CD4-positive, alpha-beta memory T cell (primary cell): ENCODE data around the gene OR5B21. TPM values are rescaled to one million over a fixed set of nuclear protein-coding genes. Genes with fewer than 3 reads are reported as not detected.
A peak's percentile ranks its signal among the peaks of the same experiment; 100 is the strongest.

ENCODE experiments used
- CTCF ChIA-PET: fragments of 350-600 bp; sonication (Branson Sonifier 250); formaldehyde crosslinking; loops from one replicate; lab custom pipeline; 2021; ENCODE audit warnings: inconsistent platforms; ENCODE audit not compliant: partially characterized antibody; lab: Charles Lee
- POLR2A ChIA-PET: fragments of 350-600 bp; sonication (Branson Sonifier 250); formaldehyde crosslinking; loops from one replicate; lab custom pipeline; 2021; ENCODE audit not compliant: partially characterized antibody; lab: Charles Lee
- DNase-seq, 5 donors: peaks; one replicate each; pipeline versions ENCODE4 v3.0.0 to v3.0.0-alpha.2; 2020 to 2022; ENCODE audit warnings: mixed read lengths in 1 of 5
- H3K27ac ChIP-seq: one replicate; pipeline ENCODE4 v1.7.0; 2013; ENCODE audit warnings: low read depth, low read length
- H3K27me3 ChIP-seq: 2 replicates; pipeline ENCODE4 v1.7.0; 2013; ENCODE audit warnings: mild to moderate bottlenecking, low read length, moderate library complexity; ENCODE audit not compliant: insufficient read depth
- H3K36me3 ChIP-seq: 2 replicates; pipeline ENCODE4 v1.7.0; 2013; ENCODE audit warnings: mild to moderate bottlenecking, low read length, moderate library complexity; ENCODE audit not compliant: insufficient read depth
- H3K4me1 ChIP-seq: 2 replicates; pipeline ENCODE4 v1.7.0; 2013; ENCODE audit warnings: mild to moderate bottlenecking, low read length, moderate library complexity; ENCODE audit not compliant: insufficient read depth
- H3K4me3 ChIP-seq, 2 donors: one replicate each; pipeline ENCODE4 v1.7.0; 2013; ENCODE audit warnings: low read length in 2 of 2, mild to moderate bottlenecking in 1 of 2
- H3K9me3 ChIP-seq, 2 donors: one replicate each; pipeline ENCODE4 v1.7.0; 2013; ENCODE audit warnings: low read length in 2 of 2, control low read depth in 1 of 2; ENCODE audit not compliant: control insufficient read depth in 1 of 2
- H3K27ac Mint-ChIP-seq, 7 donors: one replicate each; pipeline ENCODE4 v1.8.0; 2020 to 2021; ENCODE audit warnings: mixed read lengths in 7 of 7, mild to moderate bottlenecking in 6 of 7, inconsistent platforms in 3 of 7, moderate library complexity in 3 of 7
- H3K27me3 Mint-ChIP-seq, 2 donors: one replicate each; pipeline ENCODE4 v1.8.0; 2020 to 2021; ENCODE audit warnings: mixed read lengths in 2 of 2
- H3K36me3 Mint-ChIP-seq, 2 donors: one replicate each; pipeline ENCODE4 v1.8.0; 2020 to 2021; ENCODE audit warnings: mixed read lengths in 2 of 2, inconsistent platforms in 1 of 2, mild to moderate bottlenecking in 1 of 2
- H3K4me1 Mint-ChIP-seq, 4 donors: one replicate each; pipeline ENCODE4 v1.8.0; 2020 to 2021; ENCODE audit warnings: mixed read lengths in 4 of 4, mild to moderate bottlenecking in 1 of 4
- H3K4me3 Mint-ChIP-seq, 8 donors: one replicate each; pipeline ENCODE4 v1.8.0; 2020 to 2021; ENCODE audit warnings: mixed read lengths in 8 of 8, mild to moderate bottlenecking in 7 of 8, moderate library complexity in 6 of 8, inconsistent platforms in 3 of 8
- H3K9me3 Mint-ChIP-seq, 8 donors: one replicate each; pipeline ENCODE4 v1.8.0; 2020 to 2021; ENCODE audit warnings: mixed read lengths in 8 of 8, mild to moderate bottlenecking in 5 of 8, inconsistent platforms in 3 of 8, moderate library complexity in 1 of 8
- intact Hi-C: fragments of 100-400 bp; cut with micrococcal nuclease; formaldehyde crosslinking; loops from one replicate; pipeline ENCODE4 v1.15.1; 2023
- polyA plus RNA-seq, 2 donors: library from polyadenylated mRNA; unstranded; fragments of 300-500 nt; fragmentation: Illumina TruSeq; gene quantifications; one replicate each; pipeline ENCODE4 v1.2.3, GENCODE V29; 2021
- total RNA-seq, 2 experiments: library from RNA; stranded (reverse); gene quantifications; one replicate each; pipeline ENCODE4 v1.2.3, GENCODE V29; 2021

The OR5B21 gene
- total and polyA plus RNA-seq, 4 experiments from 2014 or later = 0.61 to 0.99 TPM; not detected in 2

DNA sequence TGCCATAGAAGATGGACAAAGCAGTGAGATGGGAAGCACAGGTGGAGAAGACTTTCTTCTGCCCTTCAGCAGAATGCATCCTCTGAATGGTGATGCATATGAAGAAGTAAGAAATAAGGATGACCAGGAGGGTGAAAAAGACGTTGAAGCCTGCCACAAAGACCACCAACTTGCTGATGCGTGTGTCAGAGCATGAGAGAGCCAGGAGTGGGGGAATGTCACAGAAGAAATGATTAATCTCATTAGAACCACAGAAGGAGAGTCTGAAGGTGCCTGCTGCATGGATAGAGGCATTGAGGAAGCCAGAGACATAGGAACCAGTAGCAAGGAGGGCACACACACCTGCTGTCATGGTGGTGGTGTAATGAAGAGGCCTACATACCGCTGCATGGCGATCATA, 550 bp downstream of the OR5B21 start:
- Mint-ChIP-seq H3K27ac (no peak overlapping the region), H3K27me3 (no peaks in the 10 kb centered on the region), H3K36me3 (peaks cover 8 to 44% of the 10 kb centered on the region in 2 donors), H3K9me3 (no peaks in the 10 kb centered on the region), H3K4me3 (no peak overlapping the region), H3K4me1 (no peaks in the 10 kb centered on the region)
- intact Hi-C loops = no loop called here
- no peaks in the 10 kb centered on the region for H3K4me1 ChIP-seq
- CTCF ChIA-PET = no interaction called here
- no peak overlapping the region for H3K4me3 ChIP-seq
- no peak for DNase-seq
- H3K9me3 ChIP-seq = no peaks in the 10 kb centered on the region
- no peak overlapping the region for H3K27ac ChIP-seq
- H3K36me3 ChIP-seq = no peaks in the 10 kb centered on the region
- POLR2A ChIA-PET = no interaction called here
- no peaks in the 10 kb centered on the region for H3K27me3 ChIP-seq

DNA sequence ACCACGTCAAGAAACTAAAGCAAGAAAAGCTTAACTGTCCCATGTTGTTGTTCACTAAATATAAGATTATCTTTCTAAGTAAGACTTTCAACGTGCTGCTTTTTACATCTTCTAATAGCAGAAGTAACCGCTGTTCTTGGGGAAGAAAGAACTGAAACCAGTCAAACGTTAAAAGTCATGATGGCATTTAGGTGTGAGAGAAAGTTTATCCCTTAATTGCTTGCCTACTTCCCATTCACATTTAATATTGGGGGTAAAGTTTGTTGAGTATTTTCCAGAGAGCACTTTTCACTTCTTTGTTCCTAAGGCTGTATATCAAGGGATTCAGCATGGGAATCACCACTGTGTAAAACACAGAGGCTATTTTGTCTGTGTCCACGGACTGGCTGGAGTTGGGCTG, 970 bp downstream of the OR5B21 start:
- Mint-ChIP-seq H3K27me3 (no peaks in the 10 kb centered on the region), H3K9me3 (no peaks in the 10 kb centered on the region), H3K4me3 (no peak overlapping the region), H3K27ac (no peak overlapping the region), H3K36me3 (peaks cover 8 to 44% of the 10 kb centered on the region in 2 donors), H3K4me1 (no peaks in the 10 kb centered on the region)
- no peak overlapping the region for H3K4me3 ChIP-seq
- no peaks in the 10 kb centered on the region for H3K4me1 ChIP-seq
- no peaks in the 10 kb centered on the region for H3K9me3 ChIP-seq
- CTCF ChIA-PET = no interaction called here
- H3K27ac ChIP-seq = no peak overlapping the region
- POLR2A ChIA-PET = no interaction called here
- intact Hi-C loops = no loop called here
- H3K27me3 ChIP-seq = no peaks in the 10 kb centered on the region
- no peaks in the 10 kb centered on the region for H3K36me3 ChIP-seq
- DNase-seq = no peak

DNA sequence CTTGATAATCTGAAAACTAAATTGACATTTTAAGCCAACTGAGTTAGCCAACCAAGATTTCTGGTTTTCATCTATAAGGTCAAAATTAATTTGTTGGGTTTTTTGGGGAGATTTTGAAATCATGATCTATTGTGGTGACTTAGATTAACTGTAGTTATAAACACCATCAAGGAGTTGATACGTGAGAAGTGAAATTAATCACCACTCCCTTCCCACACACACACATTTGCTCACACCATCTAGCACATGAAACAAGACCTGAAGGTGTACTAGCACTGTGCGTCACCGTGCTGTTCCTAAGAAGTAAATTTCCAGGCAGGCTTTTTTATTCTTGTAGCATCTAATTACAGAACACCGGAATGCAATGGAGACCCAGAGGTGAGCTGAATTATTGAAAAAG, 2.1 kb downstream of the OR5B21 start:
- peaks cover 8 to 44% of the 10 kb centered on the region in 2 donors for H3K36me3 Mint-ChIP-seq
- Histone ChIP-seq H3K4me3 (no peak overlapping the region), H3K4me1 (no peaks in the 10 kb centered on the region), H3K27ac (no peak overlapping the region), H3K36me3 (no peaks in the 10 kb centered on the region), H3K27me3 (no peaks in the 10 kb centered on the region), H3K9me3 (no peaks in the 10 kb centered on the region)
- no peak overlapping the region for H3K4me3 Mint-ChIP-seq
- intact Hi-C loops = no loop called here
- ChIA-PET CTCF (interaction anchor here (0.6 kb wide), 1 partner anchor 905 kb away, joined by 3 read pairs; no protein-coding TSS in a partner anchor), POLR2A (no interaction called here)
- H3K27ac Mint-ChIP-seq = peak overlapping the region in 1 of 7 donors; percentile 31
- H3K4me1 Mint-ChIP-seq = no peaks in the 10 kb centered on the region
- H3K27me3 Mint-ChIP-seq = no peaks in the 10 kb centered on the region
- H3K9me3 Mint-ChIP-seq = no peaks in the 10 kb centered on the region
- no peak for DNase-seq

DNA sequence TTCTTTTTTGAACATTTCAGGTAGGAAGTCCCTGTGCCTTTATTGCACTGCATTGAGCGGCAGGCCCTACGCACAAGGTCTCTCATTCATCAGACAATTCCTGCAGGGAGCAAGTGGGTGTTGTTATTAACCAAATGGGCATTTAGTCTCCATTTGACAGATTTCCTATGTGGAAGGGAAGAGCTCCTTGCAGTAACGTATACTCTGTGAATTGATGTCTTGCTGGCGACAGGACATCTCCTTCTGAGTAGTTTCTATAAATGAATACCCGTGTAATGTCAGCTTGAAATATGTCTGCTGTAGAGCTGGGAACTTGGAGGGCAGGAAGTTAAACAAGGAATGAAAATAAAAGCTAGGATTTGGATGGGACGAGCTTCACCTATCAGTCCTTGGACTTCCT, 3.7 kb downstream of the OR5B21 start:
- Histone ChIP-seq H3K9me3 (no peaks in the 10 kb centered on the region), H3K4me1 (no peaks in the 10 kb centered on the region), H3K27ac (no peak overlapping the region), H3K4me3 (no peak overlapping the region), H3K36me3 (no peaks in the 10 kb centered on the region), H3K27me3 (no peaks in the 10 kb centered on the region)
- POLR2A ChIA-PET = no interaction called here
- DNase-seq = no peak
- Mint-ChIP-seq H3K9me3 (no peaks in the 10 kb centered on the region), H3K4me1 (no peaks in the 10 kb centered on the region), H3K27me3 (no peaks in the 10 kb centered on the region), H3K27ac (peak overlapping the region in 1 of 7 donors; percentile 69), H3K4me3 (no peak overlapping the region), H3K36me3 (peaks cover 8 to 44% of the 10 kb centered on the region in 2 donors)
- intact Hi-C loops = no loop called here
- CTCF ChIA-PET = no interaction called here

DNA sequence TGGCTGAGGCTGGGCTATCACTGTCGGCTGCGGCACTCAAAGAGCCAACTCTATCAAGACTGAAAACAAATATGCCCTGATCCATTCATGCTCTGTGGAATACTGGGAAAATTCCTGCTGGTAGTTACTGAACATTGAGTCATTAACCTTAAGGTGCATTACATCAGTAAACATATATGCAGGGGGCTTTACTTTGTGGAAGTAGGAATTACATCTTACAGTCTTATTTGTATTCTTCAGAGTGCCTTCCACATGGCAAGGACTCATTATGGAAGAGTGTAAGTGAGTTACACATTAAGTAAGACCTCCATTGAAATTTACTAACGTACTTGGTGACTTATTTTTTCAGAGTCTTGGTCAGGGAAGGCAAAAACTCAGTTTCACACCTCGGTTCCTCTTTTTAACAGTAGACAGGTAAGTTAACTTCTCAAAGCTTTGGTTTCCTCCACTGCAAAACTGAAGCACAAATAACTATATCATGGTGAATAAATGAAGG, 4.5 kb downstream of the OR5B21 start:
- Histone ChIP-seq H3K4me3 (no peak overlapping the region), H3K27me3 (no peaks in the 10 kb centered on the region), H3K36me3 (no peaks in the 10 kb centered on the region), H3K4me1 (no peaks in the 10 kb centered on the region), H3K9me3 (no peaks in the 10 kb centered on the region), H3K27ac (no peak overlapping the region)
- intact Hi-C loops = no loop called here
- H3K27ac Mint-ChIP-seq = peak overlapping the region in 1 of 7 donors; percentile 9
- no peak for DNase-seq
- H3K4me3 Mint-ChIP-seq = no peak overlapping the region
- H3K36me3 Mint-ChIP-seq = peaks cover 8 to 38% of the 10 kb centered on the region in 2 donors
- POLR2A ChIA-PET = no interaction called here
- CTCF ChIA-PET = no interaction called here
- H3K9me3 Mint-ChIP-seq = no peaks in the 10 kb centered on the region
- H3K27me3 Mint-ChIP-seq = no peaks in the 10 kb centered on the region
- H3K4me1 Mint-ChIP-seq = peaks cover 4 to 8% (median 5%) of the 10 kb centered on the region in 4 donors

DNA sequence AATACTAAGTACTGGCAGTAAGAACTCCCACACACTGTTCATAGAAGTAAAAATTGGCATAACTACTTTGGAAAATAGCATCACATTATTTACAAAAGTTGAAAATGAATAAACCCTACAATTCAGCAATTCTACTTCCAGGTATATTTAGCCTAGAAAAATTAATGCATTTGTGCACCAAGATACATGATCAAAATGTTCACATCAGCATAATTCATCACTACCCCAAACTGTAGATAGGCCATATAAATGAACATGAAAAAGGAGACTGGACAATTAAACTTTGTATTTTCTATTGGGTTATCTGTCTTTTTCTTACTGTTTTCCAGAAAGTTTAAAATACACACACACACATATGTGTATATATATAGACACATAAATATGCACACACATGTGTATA, 5.9 kb downstream of the OR5B21 start:
- no peaks in the 10 kb centered on the region for H3K9me3 Mint-ChIP-seq
- DNase-seq = no peak
- H3K36me3 ChIP-seq = no peaks in the 10 kb centered on the region
- no peaks in the 10 kb centered on the region for H3K9me3 ChIP-seq
- no peak overlapping the region for H3K27ac Mint-ChIP-seq
- no peak overlapping the region for H3K4me3 ChIP-seq
- CTCF ChIA-PET = no interaction called here
- H3K27ac ChIP-seq = no peak overlapping the region
- H3K4me3 Mint-ChIP-seq = no peak overlapping the region
- H3K27me3 ChIP-seq = no peaks in the 10 kb centered on the region
- H3K4me1 ChIP-seq = no peaks in the 10 kb centered on the region
- H3K4me1 Mint-ChIP-seq = peaks cover 7 to 16% (median 11%) of the 10 kb centered on the region in 4 donors
- no peaks in the 10 kb centered on the region for H3K27me3 Mint-ChIP-seq
- POLR2A ChIA-PET = no interaction called here
- intact Hi-C loops = no loop called here
- H3K36me3 Mint-ChIP-seq = peaks cover 2 to 27% of the 10 kb centered on the region in 2 donors

DNA sequence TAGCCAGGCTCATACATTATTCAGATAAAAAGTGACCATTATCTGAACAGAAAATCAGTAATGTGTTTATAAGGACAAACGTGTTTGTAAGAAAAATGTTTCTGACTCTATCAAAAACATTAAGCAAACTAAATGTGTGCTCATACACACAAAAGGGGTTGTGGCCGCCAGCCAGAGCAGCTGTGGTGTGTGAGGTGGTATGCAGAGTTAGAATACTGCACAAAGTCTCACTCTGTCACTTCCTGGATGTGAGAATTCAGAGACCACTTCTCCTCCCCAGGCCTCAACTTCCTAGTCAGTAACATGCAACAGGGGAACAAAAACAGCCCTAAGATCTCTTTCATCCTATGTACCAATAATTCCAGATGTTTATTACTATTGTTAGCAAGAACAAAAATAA, 9.4 kb downstream of the OR5B21 start:
- Mint-ChIP-seq H3K4me1 (peaks cover 7 to 16% (median 11%) of the 10 kb centered on the region in 4 donors), H3K36me3 (peaks cover 0 to 10% of the 10 kb centered on the region in 2 donors), H3K9me3 (no peaks in the 10 kb centered on the region), H3K27me3 (no peaks in the 10 kb centered on the region), H3K27ac (peak overlapping the region in 2 of 7 donors; percentile 4 to 17), H3K4me3 (no peak overlapping the region)
- no peak overlapping the region for H3K4me3 ChIP-seq
- no peaks in the 10 kb centered on the region for H3K9me3 ChIP-seq
- ChIA-PET CTCF (no interaction called here), POLR2A (interaction anchor here (1.1 kb wide), 1 partner anchor 10 kb away, joined by 3 read pairs; no protein-coding TSS in a partner anchor)
- intact Hi-C loops = no loop called here
- no peaks in the 10 kb centered on the region for H3K27me3 ChIP-seq
- H3K4me1 ChIP-seq = no peaks in the 10 kb centered on the region
- H3K36me3 ChIP-seq = no peaks in the 10 kb centered on the region
- DNase-seq = no peak
- H3K27ac ChIP-seq = no peak overlapping the region
